Epithelial cell of proximal tubule (primary cell): ENCODE measurements around the gene SYT14. TPM values are rescaled to one million over a fixed set of nuclear protein-coding genes. Genes with fewer than 3 reads are reported as not detected.
"Not testable (repeated sequence)": the region's sequence is repeated elsewhere in the genome, so short reads cannot be mapped to it uniquely, and the experiment has no call there.

Experiments
- DNase-seq: peaks from one replicate; pipeline ENCODE4 v3.0.0-alpha.2; 2011; ENCODE audit warnings: low read depth
- H3K4me3 ChIP-seq: 2 replicates; pipeline ENCODE4 v1.5.1; 2011; ENCODE audit warnings: low read depth, mild to moderate bottlenecking, low read length
- total RNA-seq: library from RNA; depleted of rRNA; stranded (reverse); fragments of >200 nt; gene quantifications from 2 replicates; pipeline ENCODE4 v1.2.3, GENCODE V29; 2015
- TF ChIP-seq, protein P1 (sequence below): conservative IDR thresholded peaks from 2 replicates; pipeline ENCODE4 v1.5.1; 2012; ENCODE audit warnings: low read depth, mild to moderate bottlenecking, low read length

The SYT14 gene
- 3.9 and 7.6 TPM in 2 replicates for total RNA-seq

DNA sequence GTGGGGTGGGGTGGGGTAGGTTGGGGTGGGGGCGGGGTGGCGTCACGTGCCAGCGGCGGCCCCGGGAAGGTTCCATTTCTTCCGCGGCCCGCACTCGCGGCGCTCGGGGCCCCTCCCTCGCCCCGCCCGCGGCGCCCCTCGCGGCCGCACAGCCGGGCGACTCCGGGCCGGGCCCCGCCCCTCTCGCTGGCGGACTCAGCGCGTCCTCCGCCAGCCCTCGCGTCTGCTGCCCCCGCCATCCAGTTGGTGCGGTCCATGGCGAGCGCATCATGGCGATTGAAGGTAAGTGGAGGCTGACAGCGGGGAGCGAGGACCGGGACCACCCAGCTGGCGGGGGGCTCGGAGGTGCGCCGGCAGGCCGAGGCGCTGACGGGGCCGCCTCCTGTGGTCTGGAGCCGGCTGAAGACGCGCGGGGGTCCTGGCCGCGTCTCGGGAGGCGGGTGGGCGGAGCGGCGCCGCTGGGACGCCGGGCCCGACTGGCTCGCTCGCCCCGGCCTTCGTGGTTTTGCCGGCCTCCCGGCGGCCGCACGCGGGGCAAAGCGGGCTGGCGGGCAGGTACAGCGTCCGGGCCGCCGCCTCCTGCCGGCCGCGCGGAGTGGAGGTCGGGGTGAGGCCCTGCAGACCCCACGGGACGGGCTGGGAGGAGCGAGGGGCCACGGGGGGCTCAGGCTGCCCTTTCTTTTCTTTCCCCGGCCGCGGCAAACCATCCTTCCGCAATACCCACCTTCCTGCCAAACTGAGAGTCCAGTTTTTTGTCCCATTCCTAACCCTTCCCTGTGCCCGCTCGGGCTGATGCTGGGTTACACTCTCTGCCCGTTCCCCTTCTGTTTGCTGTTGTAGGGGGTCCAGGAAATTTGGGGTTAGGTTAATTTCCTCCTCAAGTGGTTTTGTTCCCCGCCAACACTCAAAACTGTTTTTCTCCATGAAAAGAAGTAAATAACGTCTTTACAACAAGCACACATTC, at the start of gene SYT14:
TSS of gene SYT14 (plus strand) at position 222 of the 964 bp plus-strand sequence. CDS start at position 270, 48 bp downstream.
- peak within 1 kb of the TSS; percentile 56 for H3K4me3 ChIP-seq
- no peak for DNase-seq
- TF ChIP-seq, protein P1, sequence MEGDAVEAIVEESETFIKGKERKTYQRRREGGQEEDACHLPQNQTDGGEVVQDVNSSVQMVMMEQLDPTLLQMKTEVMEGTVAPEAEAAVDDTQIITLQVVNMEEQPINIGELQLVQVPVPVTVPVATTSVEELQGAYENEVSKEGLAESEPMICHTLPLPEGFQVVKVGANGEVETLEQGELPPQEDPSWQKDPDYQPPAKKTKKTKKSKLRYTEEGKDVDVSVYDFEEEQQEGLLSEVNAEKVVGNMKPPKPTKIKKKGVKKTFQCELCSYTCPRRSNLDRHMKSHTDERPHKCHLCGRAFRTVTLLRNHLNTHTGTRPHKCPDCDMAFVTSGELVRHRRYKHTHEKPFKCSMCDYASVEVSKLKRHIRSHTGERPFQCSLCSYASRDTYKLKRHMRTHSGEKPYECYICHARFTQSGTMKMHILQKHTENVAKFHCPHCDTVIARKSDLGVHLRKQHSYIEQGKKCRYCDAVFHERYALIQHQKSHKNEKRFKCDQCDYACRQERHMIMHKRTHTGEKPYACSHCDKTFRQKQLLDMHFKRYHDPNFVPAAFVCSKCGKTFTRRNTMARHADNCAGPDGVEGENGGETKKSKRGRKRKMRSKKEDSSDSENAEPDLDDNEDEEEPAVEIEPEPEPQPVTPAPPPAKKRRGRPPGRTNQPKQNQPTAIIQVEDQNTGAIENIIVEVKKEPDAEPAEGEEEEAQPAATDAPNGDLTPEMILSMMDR = peak; percentile 29

DNA sequence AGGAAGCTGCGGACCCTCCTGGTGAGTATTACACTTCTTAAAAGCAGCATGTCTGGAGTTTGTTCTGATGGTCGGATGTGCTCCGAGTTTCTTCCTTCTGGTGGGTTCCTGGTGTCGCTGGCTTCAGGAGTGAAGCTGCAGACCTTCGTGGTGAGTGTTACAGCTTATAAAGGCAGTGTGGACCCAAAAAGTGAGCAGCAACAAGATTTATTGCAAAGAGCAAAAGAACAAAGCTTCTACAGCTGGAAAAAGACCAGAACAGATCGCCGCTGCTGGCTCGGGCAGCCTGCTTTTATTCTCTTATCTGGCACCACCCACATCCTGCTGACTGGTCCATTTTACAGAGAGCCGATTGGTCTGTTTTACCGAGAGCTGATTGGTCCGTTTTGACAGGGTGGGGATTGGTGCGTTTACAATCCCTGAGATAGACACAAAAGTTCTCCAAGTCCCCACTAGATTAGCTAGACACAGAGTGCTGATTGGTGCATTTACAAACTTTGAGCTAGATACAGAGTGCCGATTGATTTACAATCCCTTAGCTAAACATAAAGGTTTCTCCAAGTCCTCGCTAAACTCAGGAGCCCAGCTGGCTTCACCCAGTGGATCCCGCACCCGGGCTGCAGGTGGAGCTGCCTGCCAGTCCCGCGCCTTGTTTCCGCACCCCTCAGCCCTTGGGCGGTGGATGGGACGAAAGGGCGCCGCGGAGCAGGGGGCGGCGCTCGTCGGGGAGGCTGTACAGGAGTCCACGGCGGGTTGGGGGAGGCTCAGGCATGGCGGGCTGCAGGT, 49.5 kb upstream of the SYT14 start:
- not testable (repeated sequence) for DNase-seq

DNA sequence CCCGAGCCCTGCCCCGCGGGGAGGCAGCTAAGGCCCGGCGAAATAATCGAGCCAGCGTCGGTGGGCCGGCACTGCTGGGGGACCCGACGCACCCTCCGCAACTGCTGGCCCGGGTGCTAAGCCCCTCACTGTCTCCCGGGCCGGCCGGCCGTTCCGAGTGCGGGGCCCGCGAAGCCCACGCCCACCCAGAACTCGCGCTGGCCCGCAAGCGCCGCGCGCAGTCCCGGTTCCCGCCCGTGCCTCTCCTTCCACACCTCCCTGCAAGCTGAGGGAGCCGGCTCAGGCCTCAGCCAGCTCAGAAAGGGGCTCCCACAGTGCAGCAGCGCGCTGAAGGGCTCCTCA, 49.0 kb upstream of the SYT14 start:
- H3K4me3 ChIP-seq = no peak overlapping the region
- no peak for DNase-seq
- TF ChIP-seq, protein P1 = no peak

More for the DNA sequence above, 49.5 kb upstream of the SYT14 start:
- not testable (repeated sequence) for H3K4me3 ChIP-seq

DNA sequence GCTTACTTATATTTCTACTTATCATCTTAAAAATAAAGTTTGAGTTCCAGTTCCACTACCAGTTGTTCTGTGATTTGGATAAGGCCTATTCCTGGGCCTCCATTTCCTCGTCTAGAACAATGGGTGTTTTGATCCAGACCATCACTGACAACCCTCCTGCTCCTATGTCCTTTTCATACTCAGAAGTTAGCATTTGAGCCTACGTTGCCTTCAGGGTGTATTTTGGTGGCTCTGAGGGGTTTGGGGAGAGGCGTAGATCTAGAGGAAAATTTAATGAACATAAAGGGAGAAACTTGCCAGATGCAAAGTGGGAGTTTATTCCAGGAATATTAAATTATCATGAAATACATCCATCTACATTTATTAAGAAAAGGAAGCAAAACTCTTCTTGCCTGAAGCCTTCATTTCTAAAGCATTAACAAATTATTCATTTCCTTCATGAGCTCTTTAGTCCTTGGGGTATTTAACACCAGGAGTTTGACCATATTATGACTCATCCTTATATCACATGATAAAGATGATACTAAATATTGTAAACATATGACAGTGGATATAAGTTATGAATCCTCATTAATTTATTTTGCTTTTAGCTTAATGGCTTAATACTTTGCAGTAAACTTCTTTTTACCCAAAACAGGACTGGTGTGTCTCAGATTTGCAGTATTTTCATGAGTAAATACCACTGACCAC, 47.2 kb upstream of the SYT14 start:
- TF ChIP-seq, protein P1 = no peak
- DNase-seq = no peak
- no peak overlapping the region for H3K4me3 ChIP-seq

DNA sequence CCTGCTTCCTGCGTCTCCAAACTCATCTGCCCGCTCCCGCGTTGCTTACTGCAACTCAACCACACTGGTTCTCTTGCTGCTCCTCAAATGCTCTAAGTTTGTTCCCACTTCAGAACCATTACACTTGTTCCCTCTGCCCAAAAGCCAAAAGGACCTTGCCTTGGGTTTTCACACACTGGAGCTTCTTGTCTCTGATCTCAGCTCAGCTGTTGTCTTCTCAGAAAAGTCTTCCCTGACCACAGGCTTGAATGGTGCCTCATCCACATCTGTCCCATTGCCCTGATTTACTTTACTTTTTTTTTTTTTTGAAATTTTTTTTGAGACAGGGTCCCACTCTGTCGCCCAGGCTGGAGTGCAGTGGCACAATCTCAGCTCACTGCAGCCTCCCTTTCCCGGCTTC, 44.3 kb upstream of the SYT14 start:
- no peak overlapping the region for H3K4me3 ChIP-seq
- TF ChIP-seq, protein P1 = no peak
- no peak for DNase-seq

DNA sequence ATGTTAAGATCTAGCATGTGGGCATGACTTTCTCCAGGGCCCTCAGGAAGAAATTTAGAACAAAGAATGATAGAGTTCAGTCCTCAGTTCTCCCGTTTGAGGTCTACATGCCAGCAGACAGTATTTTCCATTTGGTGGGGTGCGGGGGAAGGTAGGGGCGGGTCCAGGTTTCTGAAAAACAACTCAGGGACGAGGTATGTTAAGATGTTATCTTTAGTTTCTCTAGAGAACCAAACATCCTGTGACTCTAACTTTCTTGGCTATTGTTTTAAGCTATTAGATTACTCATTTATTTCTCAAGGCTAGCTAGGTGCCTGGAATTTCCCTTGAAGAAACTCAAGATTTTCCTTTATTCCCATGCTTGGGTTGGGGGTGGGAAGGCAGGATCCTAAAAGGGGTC, 42.3 kb upstream of the SYT14 start:
- DNase-seq = peak; percentile 93
- no peak overlapping the region for H3K4me3 ChIP-seq
- TF ChIP-seq, protein P1 = no peak

DNA sequence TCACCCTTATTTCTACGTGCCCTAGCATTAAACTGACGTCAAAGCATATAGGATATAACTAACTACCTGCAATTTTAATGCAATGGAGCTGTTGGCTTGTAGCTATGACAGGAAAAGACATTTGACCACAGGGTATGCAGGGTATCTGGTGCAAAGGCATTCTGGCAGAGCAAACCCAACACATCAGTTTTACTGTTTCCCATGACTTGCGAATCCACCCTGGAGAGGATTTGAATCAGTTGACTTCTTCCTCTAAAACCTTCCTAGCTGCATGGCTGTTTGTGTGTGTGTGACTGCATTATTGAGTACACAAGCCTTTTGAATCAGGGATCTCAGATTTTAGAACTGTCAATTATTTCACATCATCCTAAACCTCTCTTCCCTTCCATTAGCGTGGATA, 41.7 kb upstream of the SYT14 start:
- H3K4me3 ChIP-seq = no peak overlapping the region
- TF ChIP-seq, protein P1 = no peak
- no peak for DNase-seq

DNA sequence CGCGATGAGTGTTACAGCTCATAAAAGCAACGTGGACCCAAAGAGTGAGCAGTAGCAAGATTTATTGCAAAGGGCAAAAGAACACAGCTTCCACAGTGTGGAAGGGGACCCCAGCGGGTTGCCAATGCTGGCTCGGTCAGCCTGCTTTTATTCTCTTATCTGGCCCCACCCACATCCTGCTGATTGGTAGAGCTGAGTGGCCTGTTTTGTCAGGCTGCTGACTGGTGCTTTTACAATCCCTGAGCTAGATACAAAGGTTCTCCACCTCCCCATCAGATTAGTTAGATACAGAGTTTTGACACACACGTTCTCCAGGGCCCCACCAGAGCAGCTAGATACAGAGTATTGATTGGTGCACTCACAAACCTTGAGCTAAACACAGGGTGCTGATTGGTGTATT, 39.7 kb upstream of the SYT14 start:
- not testable (repeated sequence) for DNase-seq, H3K4me3 ChIP-seq

DNA sequence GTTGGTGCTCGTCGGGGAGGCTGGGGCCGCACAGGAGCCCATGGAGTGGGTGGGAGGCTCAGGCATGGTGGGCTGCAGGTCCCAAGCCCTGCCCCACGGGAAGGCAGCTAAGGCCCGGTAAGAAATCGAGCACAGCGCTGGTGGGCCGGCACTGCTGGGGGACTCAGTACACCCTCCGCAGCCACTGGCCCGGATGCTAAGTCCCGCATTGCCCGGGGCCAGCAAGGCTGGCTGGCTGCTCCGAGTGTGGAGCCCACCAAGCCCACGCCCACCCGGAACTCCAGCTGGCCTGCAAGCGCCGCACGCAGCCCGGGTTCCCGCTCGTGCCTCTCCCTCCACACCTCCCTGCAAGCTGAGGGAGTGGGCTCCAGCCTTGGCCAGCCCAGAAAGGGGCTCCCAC, 39.2 kb upstream of the SYT14 start:
- not testable (repeated sequence) for H3K4me3 ChIP-seq, DNase-seq
